ENCODE measurements around the gene CSRNP3.

DNA sequence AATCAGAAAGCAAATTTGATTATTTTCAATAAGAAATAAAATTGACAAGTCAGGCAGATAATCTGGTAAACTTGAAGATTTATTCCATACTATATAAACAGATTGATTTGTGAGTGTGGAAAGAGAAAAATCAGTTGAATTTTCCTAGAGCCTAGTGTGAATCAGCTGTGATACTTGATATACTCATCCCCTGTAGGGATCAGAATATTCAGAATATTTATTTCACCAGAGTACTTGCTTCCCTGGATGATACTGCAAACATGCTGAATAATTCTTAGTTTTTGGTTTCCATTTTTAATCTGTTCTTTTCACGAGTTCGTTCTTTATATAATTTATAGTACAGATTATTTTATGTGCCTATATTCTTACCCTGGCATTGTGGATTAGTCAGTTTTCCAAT is 181.7 kb downstream of the CSRNP3 start:
- TF ChIP-seq, protein P1, sequence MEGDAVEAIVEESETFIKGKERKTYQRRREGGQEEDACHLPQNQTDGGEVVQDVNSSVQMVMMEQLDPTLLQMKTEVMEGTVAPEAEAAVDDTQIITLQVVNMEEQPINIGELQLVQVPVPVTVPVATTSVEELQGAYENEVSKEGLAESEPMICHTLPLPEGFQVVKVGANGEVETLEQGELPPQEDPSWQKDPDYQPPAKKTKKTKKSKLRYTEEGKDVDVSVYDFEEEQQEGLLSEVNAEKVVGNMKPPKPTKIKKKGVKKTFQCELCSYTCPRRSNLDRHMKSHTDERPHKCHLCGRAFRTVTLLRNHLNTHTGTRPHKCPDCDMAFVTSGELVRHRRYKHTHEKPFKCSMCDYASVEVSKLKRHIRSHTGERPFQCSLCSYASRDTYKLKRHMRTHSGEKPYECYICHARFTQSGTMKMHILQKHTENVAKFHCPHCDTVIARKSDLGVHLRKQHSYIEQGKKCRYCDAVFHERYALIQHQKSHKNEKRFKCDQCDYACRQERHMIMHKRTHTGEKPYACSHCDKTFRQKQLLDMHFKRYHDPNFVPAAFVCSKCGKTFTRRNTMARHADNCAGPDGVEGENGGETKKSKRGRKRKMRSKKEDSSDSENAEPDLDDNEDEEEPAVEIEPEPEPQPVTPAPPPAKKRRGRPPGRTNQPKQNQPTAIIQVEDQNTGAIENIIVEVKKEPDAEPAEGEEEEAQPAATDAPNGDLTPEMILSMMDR (IDR thresholded peaks at IDR 0.05; ENCODE audit: low read length), result no peak
- no peak for TF ChIP-seq EZH2 (IDR thresholded peaks at IDR 0.05; ENCODE audit: borderline replicate concordance, low read length)

Data from OCI-LY1 (cell line).